HCT116 (cell line): ENCODE data around the gene NDUFB7. TPM values are rescaled to one million over a fixed set of nuclear protein-coding genes. Genes with fewer than 3 reads are reported as not detected.

Experiments used
- ATAC-seq: fragments of 200-7000 bp; cut with Tn5 transposase; 2 replicates; pipeline ENCODE4 v1.9.1; 2020; ENCODE audit warnings: mild to moderate bottlenecking, moderate library complexity
- BruUV-seq: library from RNA; stranded (reverse); fragments of 400-500 nt; replicated peaks from 2 replicates; lab custom pipeline; 2021; lab: Mats Ljungman, UMichigan
- CTCF ChIA-PET: fragments of 300-600 bp; sonication (Branson Sonifier 250); formaldehyde crosslinking; loops from one replicate; lab custom pipeline; 2021; ENCODE audit warnings: antibody characterized with exemption; lab: Charles Lee
- POLR2A ChIA-PET: fragments of 300-600, 350-600 bp; sonication (Branson Sonifier 250); formaldehyde crosslinking; loops from one replicate; lab custom pipeline; 2021; ENCODE audit warnings: antibody characterized with exemption; lab: Charles Lee
- RAD21 ChIA-PET, 2 experiments: fragments of 300-600 bp; sonication (Branson Sonifier 250); formaldehyde crosslinking; loops; one replicate each; lab custom pipeline; 2023; ENCODE audit warnings: low total read pairs in 2 of 2; ENCODE audit not compliant: uncharacterized antibody in 2 of 2, unreplicated experiment in 2 of 2, low non-redundant PET in 1 of 2; lab: Charles Lee
- DNase-seq: peaks from one replicate; pipeline ENCODE4 v3.0.0-alpha.2; 2010; ENCODE audit warnings: low read depth, low spot score
- H2AFZ ChIP-seq: fragments of 200-600 bp; shearing (Covaris generic), sonication (generic); 2 replicates; pipeline ENCODE4 v1.6.1; 2017; ENCODE audit warnings: low read depth, mixed run types, mixed read lengths, antibody characterized with exemption, low read length; ENCODE audit not compliant: poor library complexity, severe bottlenecking
- H3K27ac ChIP-seq: 2 replicates; pipeline ENCODE4 v1.5.1; 2012; ENCODE audit warnings: low read depth, low read length
- H3K27me3 ChIP-seq: fragments of 200-600 bp; sonication (generic); 2 replicates; pipeline ENCODE4 v1.6.1; 2016; ENCODE audit warnings: mixed run types, low read length, mixed read lengths; ENCODE audit not compliant: insufficient read depth
- H3K36me3 ChIP-seq, 2 experiments: fragments of 200-500 bp in 1 of 2; fragments of 200-600 bp in 1 of 2; sonication (Bioruptor generic) in 1 of 2; sonication (generic) in 1 of 2; 2 replicates each; pipeline versions ENCODE4 v1.5.1 to v1.6.1; 2014 to 2016; ENCODE audit warnings: low read length in 2 of 2, inconsistent platforms in 1 of 2, mixed read lengths in 1 of 2, mixed run types in 1 of 2; ENCODE audit not compliant: insufficient read depth in 2 of 2, control insufficient read depth in 1 of 2
- H3K4me1 ChIP-seq, 2 experiments: fragments of 200-600 bp in 1 of 2; sonication (generic) in 1 of 2; 2 replicates each; pipeline versions ENCODE4 v1.5.1 to v1.6.1; 2012 to 2017; ENCODE audit warnings: low read length in 2 of 2, inconsistent platforms in 1 of 2, mild to moderate bottlenecking in 1 of 2, mixed read lengths in 1 of 2, mixed run types in 1 of 2, moderate library complexity in 1 of 2; ENCODE audit not compliant: insufficient read depth in 2 of 2, control insufficient read depth in 1 of 2
- H3K4me2 ChIP-seq: fragments of 200-600 bp; sonication (generic); 2 replicates; pipeline ENCODE4 v1.6.1; 2017; ENCODE audit warnings: mixed run types, low read length, mixed read lengths
- H3K4me3 ChIP-seq, 2 experiments: fragments of 200-600 bp in 1 of 2; sonication (generic) in 1 of 2; replicated peaks in 1 of 2; 2 replicates each; pipeline ENCODE4 v1.5.1; 2011 to 2016; ENCODE audit warnings: low read length in 2 of 2, control low read depth in 1 of 2, low read depth in 1 of 2, mild to moderate bottlenecking in 1 of 2, mixed read lengths in 1 of 2, mixed run types in 1 of 2
- H3K79me2 ChIP-seq: fragments of 200-600 bp; sonication (generic); 2 replicates; pipeline ENCODE4 v1.6.1; 2017; ENCODE audit warnings: mild to moderate bottlenecking, mixed run types, low read length, moderate library complexity, mixed read lengths; ENCODE audit not compliant: insufficient read depth
- H3K9ac ChIP-seq: fragments of 200-600 bp; sonication (generic); 2 replicates; pipeline ENCODE4 v1.6.1; 2016; ENCODE audit warnings: low read length, mixed read lengths
- H3K9me2 ChIP-seq: fragments of 200-600 bp; sonication (generic), shearing (Covaris generic); 2 replicates; pipeline ENCODE4 v1.6.1; 2017; ENCODE audit warnings: mixed run types, mild to moderate bottlenecking, moderate library complexity; ENCODE audit not compliant: insufficient read depth
- H3K9me3 ChIP-seq, 2 experiments: fragments of 200-500 bp in 1 of 2; fragments of 200-600 bp in 1 of 2; sonication (Bioruptor generic) in 1 of 2; sonication (generic) in 1 of 2; 2 replicates each; pipeline ENCODE4 v1.6.1; 2014 to 2017; ENCODE audit warnings: low read length in 2 of 2, mixed read lengths in 2 of 2, inconsistent platforms in 1 of 2, low read depth in 1 of 2, mild to moderate bottlenecking in 1 of 2, mixed run types in 1 of 2, moderate library complexity in 1 of 2; ENCODE audit not compliant: control insufficient read depth in 1 of 2, insufficient read depth in 1 of 2
- H4K20me1 ChIP-seq: fragments of 200-600 bp; sonication (generic), shearing (Covaris generic); 2 replicates; pipeline ENCODE4 v1.6.1; 2017; ENCODE audit warnings: mixed run types, mild to moderate bottlenecking, moderate library complexity; ENCODE audit not compliant: insufficient read depth
- ATF3 ChIP-seq: IDR thresholded peaks from 2 replicates; pipeline ENCODE4 v1.6.1; 2012
- CEBPB ChIP-seq: IDR thresholded peaks from 2 replicates; pipeline ENCODE4 v1.6.1; 2012; ENCODE audit warnings: low read depth
- CTCF ChIP-seq, 3 experiments: fragments of 200-600 bp in 1 of 3; sonication (generic) in 1 of 3; IDR thresholded peaks in 2 of 3; conservative IDR thresholded peaks in 1 of 3; 2 replicates each; pipeline ENCODE4 v1.5.1; 2012 to 2017; ENCODE audit warnings: low read depth in 2 of 3, low read length in 2 of 3, antibody characterized with exemption in 1 of 3, borderline replicate concordance in 1 of 3, control low read depth in 1 of 3, mild to moderate bottlenecking in 1 of 3, mixed read lengths in 1 of 3, mixed run types in 1 of 3, moderate library complexity in 1 of 3; ENCODE audit not compliant: insufficient read depth in 1 of 3
- ELF1 ChIP-seq: IDR thresholded peaks from 2 replicates; pipeline ENCODE4 v1.6.1; 2012; ENCODE audit warnings: low read depth, borderline replicate concordance
- EZH2 ChIP-seq: fragments of 200-600 bp; sonication (generic); IDR thresholded peaks from 2 replicates; pipeline ENCODE4 v1.6.1; 2017; ENCODE audit warnings: antibody characterized with exemption, mixed run types
- EZH2phosphoT487 ChIP-seq: fragments of 200-600 bp; IDR thresholded peaks from 2 replicates; pipeline ENCODE4 v1.6.1; 2018; ENCODE audit warnings: antibody characterized with exemption, borderline replicate concordance
- JUND ChIP-seq: IDR thresholded peaks from 2 replicates; pipeline ENCODE4 v1.6.1; 2012
- POLR2AphosphoS5 ChIP-seq: IDR thresholded peaks from 2 replicates; pipeline ENCODE4 v1.6.1; 2011; ENCODE audit warnings: mild to moderate bottlenecking, low read depth, low read length, moderate library complexity
- SIN3A ChIP-seq: IDR thresholded peaks from 2 replicates; pipeline ENCODE4 v1.6.1; 2012; ENCODE audit warnings: low read depth
- SRF ChIP-seq: IDR thresholded peaks from 2 replicates; pipeline ENCODE4 v1.6.1; 2012; ENCODE audit warnings: low read depth
- YY1 ChIP-seq: IDR thresholded peaks from 2 replicates; pipeline ENCODE4 v1.6.1; 2011; ENCODE audit warnings: low read length, low read depth, moderate library complexity, mild to moderate bottlenecking; ENCODE audit not compliant: insufficient replicate concordance; ENCODE audit errors: extremely low read depth
- ZBTB33 ChIP-seq: IDR thresholded peaks from 2 replicates; pipeline ENCODE4 v1.6.1; 2011; ENCODE audit warnings: mild to moderate bottlenecking, low read length, moderate library complexity; ENCODE audit not compliant: insufficient replicate concordance; ENCODE audit errors: extremely low read depth
- ZNF274 ChIP-seq: fragments of 200-500 bp; sonication (Bioruptor generic); IDR thresholded peaks from 2 replicates; pipeline ENCODE4 v1.6.1; 2014; ENCODE audit warnings: mild to moderate bottlenecking, low read depth, low read length, inconsistent platforms
- intact Hi-C: fragments of 100-400 bp; cut with micrococcal nuclease; formaldehyde crosslinking; loops from 2 replicates; pipeline ENCODE4 v1.10.0; 2022
- total RNA-seq: library from RNA; stranded (reverse); gene quantifications from one replicate; pipeline ENCODE4 v1.2.1, GENCODE V29; 2021; ENCODE audit not compliant: unreplicated experiment

The NDUFB7 gene
- total RNA-seq, 1 experiment from 2014 or later: 167 TPM

GRCh38 chr19:14603990-14604387, 32.1 kb upstream of the NDUFB7 start:
- no peak overlapping the region for H3K4me2 ChIP-seq
- ATAC-seq (no peak), DNase-seq (no peak)
- H3K9ac ChIP-seq: no peak overlapping the region
- no peak overlapping the region for H2AFZ ChIP-seq
- H3K4me1 ChIP-seq: no peaks in the 10 kb centered on the region
- intact Hi-C loops: no loop called here
- no TSS peak for BruUV-seq
- RAD21 ChIA-PET: no interaction called here
- H3K27ac ChIP-seq: no peak overlapping the region
- no peak overlapping the region for H3K4me3 ChIP-seq
- no peaks in the 10 kb centered on the region for H3K79me2 ChIP-seq
- CTCF ChIA-PET: no interaction called here
- POLR2A ChIA-PET: no interaction called here
- no peaks in the 10 kb centered on the region for H3K36me3 ChIP-seq
- H4K20me1 ChIP-seq: no peaks in the 10 kb centered on the region
- no peak for TF ChIP-seq ZNF274
- no peak for TF ChIP-seq ZBTB33
- no peak for TF ChIP-seq CTCF (IDR thresholded peaks at IDR 0.05 in 2 of 3, conservative IDR thresholded peaks at IDR 0.05 in 1 of 3; ENCODE audit: borderline replicate concordance in 1 of 3, insufficient read depth in 1 of 3, low read depth in 2 of 3, low read length in 2 of 3)
- TF ChIP-seq EZH2phosphoT487: no peak
- TF ChIP-seq EZH2: no peak
- no peak for TF ChIP-seq JUND
- TF ChIP-seq SIN3A: no peak
- TF ChIP-seq CEBPB: no peak
- no peak for TF ChIP-seq YY1
- TF ChIP-seq ATF3: no peak
- no peak for TF ChIP-seq ELF1
- TF ChIP-seq SRF: no peak
- no peak for TF ChIP-seq POLR2AphosphoS5
- H3K27me3 ChIP-seq: no peaks in the 10 kb centered on the region
- H3K9me2 ChIP-seq: no peaks in the 10 kb centered on the region
- no peaks in the 10 kb centered on the region for H3K9me3 ChIP-seq
